H1 (cell line): ENCODE data around the gene PLXNB1.

Experiments used
- CTCF ChIP-seq, 3 experiments: IDR thresholded peaks; 1 replicate in 2 of 3; 2 replicates in 1 of 3; pipeline versions ENCODE4 v1.5.1 to v1.6.1; 2011; ENCODE audit warnings: low read length in 3 of 3, mild to moderate bottlenecking in 3 of 3, inconsistent platforms in 2 of 3, low read depth in 1 of 3, moderate library complexity in 1 of 3; ENCODE audit not compliant: insufficient read depth in 1 of 3; ENCODE audit errors: control extremely low read depth in 1 of 3
- EGR1 ChIP-seq: IDR thresholded peaks from 2 replicates; pipeline ENCODE4 v1.6.1; 2011; ENCODE audit warnings: low read depth, low read length, borderline replicate concordance
- EP300 ChIP-seq, 2 experiments: IDR thresholded peaks; 1 replicate in 1 of 2; 2 replicates in 1 of 2; pipeline ENCODE4 v1.6.1; 2011 to 2012; ENCODE audit warnings: low read depth in 2 of 2, low read length in 2 of 2, mild to moderate bottlenecking in 2 of 2, borderline replicate concordance in 1 of 2, inconsistent platforms in 1 of 2, moderate library complexity in 1 of 2
- FOSL1 ChIP-seq: IDR thresholded peaks from 2 replicates; pipeline ENCODE4 v1.6.1; 2011; ENCODE audit warnings: mild to moderate bottlenecking, low read depth, low read length, moderate library complexity; ENCODE audit not compliant: insufficient read depth
- GABPA ChIP-seq: IDR thresholded peaks from 2 replicates; pipeline ENCODE4 v1.6.1; 2011; ENCODE audit warnings: mild to moderate bottlenecking, low read length, moderate library complexity, borderline replicate concordance; ENCODE audit not compliant: insufficient read depth
- JUN ChIP-seq: IDR thresholded peaks from 2 replicates; pipeline ENCODE4 v1.6.1; 2011; ENCODE audit warnings: low read depth, mild to moderate bottlenecking, improper control_type of control experiment, low read length
- NANOG ChIP-seq: IDR thresholded peaks from 2 replicates; pipeline ENCODE4 v1.6.1; 2011; ENCODE audit warnings: low read length, low read depth, mild to moderate bottlenecking, inconsistent platforms; ENCODE audit not compliant: insufficient read depth, poor library complexity, severe bottlenecking
- POLR2A ChIP-seq, 2 experiments: IDR thresholded peaks; 1 replicate in 1 of 2; 2 replicates in 1 of 2; pipeline ENCODE4 v1.6.1; 2011; ENCODE audit warnings: low read depth in 2 of 2, low read length in 2 of 2, mild to moderate bottlenecking in 2 of 2; ENCODE audit errors: control extremely low read depth in 1 of 2
- POLR2AphosphoS5 ChIP-seq: IDR thresholded peaks from 2 replicates; pipeline ENCODE4 v1.6.1; 2011; ENCODE audit warnings: low read depth, low read length
- RNF2 ChIP-seq: fragments of 200-900, 300-1000 bp; sonication (generic); IDR thresholded peaks from 2 replicates; pipeline ENCODE4 v1.7.1; 2016; ENCODE audit warnings: borderline replicate concordance, low read depth, mild to moderate bottlenecking, antibody characterized with exemption, low read length; ENCODE audit not compliant: poor library complexity, severe bottlenecking; ENCODE audit errors: missing control alignments
- USF2 ChIP-seq: IDR thresholded peaks from 2 replicates; pipeline ENCODE4 v1.6.1; 2011; ENCODE audit warnings: low read length, improper control_type of control experiment

GRCh38 chr3:48431224-48432029 is 1.5 kb upstream of the PLXNB1 start:
- no peak for TF ChIP-seq CTCF (IDR thresholded peaks at IDR 0.05; ENCODE audit: control extremely low read depth in 1 of 3, insufficient read depth in 1 of 3, low read depth in 1 of 3, low read length in 3 of 3)
- TF ChIP-seq EGR1, result no peak
- TF ChIP-seq POLR2AphosphoS5, result no peak
- TF ChIP-seq NANOG, result no peak
- no peak for TF ChIP-seq POLR2A (IDR thresholded peaks at IDR 0.05; ENCODE audit: control extremely low read depth in 1 of 2, low read depth in 2 of 2, low read length in 2 of 2)
- no peak for TF ChIP-seq EP300 (IDR thresholded peaks at IDR 0.05; ENCODE audit: borderline replicate concordance in 1 of 2, low read depth in 2 of 2, low read length in 2 of 2)
- no peak for TF ChIP-seq USF2
- no peak for TF ChIP-seq GABPA
- no peak for TF ChIP-seq FOSL1
- TF ChIP-seq RNF2, result no peak
- TF ChIP-seq JUN, result no peak
